ENCODE data around the gene NOTCH3.

Gene NOTCH3

GRCh38 chr19:15177269-15178116 lies 23.3 kb downstream of the NOTCH3 start:
- H3K4me1 ChIP-seq (ENCODE audit: control insufficient read depth, insufficient read depth, low read length) = peaks cover 9% of the 10 kb centered on the region
- H3K27ac ChIP-seq (ENCODE audit: low read depth, low read length) = no peak overlapping the region
- H3K36me3 ChIP-seq (ENCODE audit: control insufficient read depth, insufficient read depth, low read length) = peaks cover 56% of the 10 kb centered on the region
- no peaks in the 10 kb centered on the region for H3K27me3 ChIP-seq (ENCODE audit: control insufficient read depth, insufficient read depth, low read length)
- H3K4me3 ChIP-seq (ENCODE audit: low read depth, low read length) = peak overlapping the region; percentile 45
- H3K9ac ChIP-seq (ENCODE audit: low read length) = no peak overlapping the region
- H3K9me3 ChIP-seq (ENCODE audit: control insufficient read depth, insufficient read depth, low read depth, low read length) = no peaks in the 10 kb centered on the region

- H3K36me3 ChIP-seq (ENCODE audit: control insufficient read depth, insufficient read depth, low read length) = peaks cover 65% of the 10 kb centered on the region
- H3K27ac ChIP-seq (ENCODE audit: low read depth, low read length) = no peak overlapping the region
- H3K9me3 ChIP-seq (ENCODE audit: control insufficient read depth, insufficient read depth, low read depth, low read length) = no peaks in the 10 kb centered on the region
- no peak overlapping the region for H3K4me3 ChIP-seq (ENCODE audit: low read depth, low read length)
- H3K27me3 ChIP-seq (ENCODE audit: control insufficient read depth, insufficient read depth, low read length) = no peaks in the 10 kb centered on the region
- no peak overlapping the region for H3K9ac ChIP-seq (ENCODE audit: low read length)
- peaks cover 3% of the 10 kb centered on the region for H3K4me1 ChIP-seq (ENCODE audit: control insufficient read depth, insufficient read depth, low read length)
Measured at GRCh38 chr19:15175609-15176008, 25.2 kb downstream of the NOTCH3 start.

DNA sequence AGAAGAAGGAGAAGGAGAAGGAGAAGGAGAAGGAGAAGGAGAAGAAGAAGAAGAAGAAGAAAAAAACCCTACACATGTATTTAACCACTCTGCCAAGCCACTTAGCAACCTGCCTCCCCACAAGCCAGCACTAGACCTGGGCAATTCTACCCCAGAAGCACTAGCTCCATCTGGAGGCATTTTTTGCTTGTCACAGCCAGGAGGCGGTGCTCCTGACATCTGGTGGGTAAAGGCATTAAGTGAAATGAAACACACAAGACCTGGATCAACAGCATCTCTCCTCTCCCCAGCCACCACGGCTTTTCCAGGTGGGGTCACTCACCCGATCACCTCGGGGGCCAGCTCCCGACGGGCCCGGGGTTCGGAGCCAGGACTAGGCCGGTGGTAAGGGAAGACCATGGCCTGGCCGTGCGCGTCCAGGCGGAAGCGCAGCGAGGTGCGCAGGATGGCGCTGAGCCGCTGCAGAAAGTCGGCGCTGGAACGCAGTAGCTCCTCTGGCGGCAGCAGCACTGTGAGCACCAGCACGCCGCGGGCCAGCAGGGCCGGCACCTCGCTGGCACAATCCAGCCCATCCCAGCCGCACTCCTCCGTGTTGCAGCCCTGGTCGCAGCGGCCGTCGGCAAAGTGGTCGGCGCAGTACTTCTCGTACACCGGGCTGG lies 26.9 kb downstream of the NOTCH3 start:
- H3K4me3 ChIP-seq (ENCODE audit: low read depth, low read length) = no peak overlapping the region
- peaks cover 62% of the 10 kb centered on the region for H3K36me3 ChIP-seq (ENCODE audit: control insufficient read depth, insufficient read depth, low read length)
- H3K27me3 ChIP-seq (ENCODE audit: control insufficient read depth, insufficient read depth, low read length) = no peaks in the 10 kb centered on the region

DNA sequence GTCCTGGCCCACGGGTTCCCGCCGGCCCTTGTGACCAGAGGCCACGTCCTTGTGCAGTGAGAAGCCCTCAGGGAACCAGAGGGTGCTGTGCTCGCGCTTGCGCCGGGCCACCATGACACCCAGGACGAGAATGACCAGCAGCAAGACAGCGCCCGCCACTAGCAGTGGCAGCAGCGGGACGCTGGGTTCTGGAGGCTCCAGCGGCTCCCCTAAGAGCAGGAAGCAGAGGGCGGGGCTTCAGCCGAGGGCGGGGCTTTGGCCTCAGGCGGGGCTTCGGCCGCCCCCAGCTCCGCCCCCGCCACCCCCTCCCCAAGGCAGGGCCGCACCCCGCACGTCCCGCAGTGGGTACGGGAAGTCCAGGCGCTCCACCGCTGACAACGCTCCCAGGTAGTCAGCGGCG lies 30.4 kb downstream of the NOTCH3 start:
- H3K9ac ChIP-seq (ENCODE audit: low read length) = no peak overlapping the region
- H3K36me3 ChIP-seq (ENCODE audit: control insufficient read depth, insufficient read depth, low read length) = peaks cover 78% of the 10 kb centered on the region
- no peak overlapping the region for H3K4me3 ChIP-seq (ENCODE audit: low read depth, low read length)
- no peaks in the 10 kb centered on the region for H3K27me3 ChIP-seq (ENCODE audit: control insufficient read depth, insufficient read depth, low read length)
- peaks cover 16% of the 10 kb centered on the region for H3K9me3 ChIP-seq (ENCODE audit: control insufficient read depth, insufficient read depth, low read depth, low read length)
- no peaks in the 10 kb centered on the region; the same call in 1 of the 2 replicates for H3K4me1 ChIP-seq (ENCODE audit: control insufficient read depth, insufficient read depth, low read length)
- H3K27ac ChIP-seq (ENCODE audit: low read depth, low read length) = no peak overlapping the region

More for the DNA sequence above, 26.9 kb downstream of the NOTCH3 start:
- no peak overlapping the region for H3K9ac ChIP-seq (ENCODE audit: low read length)
- H3K9me3 ChIP-seq (ENCODE audit: control insufficient read depth, insufficient read depth, low read depth, low read length) = no peaks in the 10 kb centered on the region
- H3K27ac ChIP-seq (ENCODE audit: low read depth, low read length) = no peak overlapping the region
- peaks cover 3% of the 10 kb centered on the region for H3K4me1 ChIP-seq (ENCODE audit: control insufficient read depth, insufficient read depth, low read length)

DNA sequence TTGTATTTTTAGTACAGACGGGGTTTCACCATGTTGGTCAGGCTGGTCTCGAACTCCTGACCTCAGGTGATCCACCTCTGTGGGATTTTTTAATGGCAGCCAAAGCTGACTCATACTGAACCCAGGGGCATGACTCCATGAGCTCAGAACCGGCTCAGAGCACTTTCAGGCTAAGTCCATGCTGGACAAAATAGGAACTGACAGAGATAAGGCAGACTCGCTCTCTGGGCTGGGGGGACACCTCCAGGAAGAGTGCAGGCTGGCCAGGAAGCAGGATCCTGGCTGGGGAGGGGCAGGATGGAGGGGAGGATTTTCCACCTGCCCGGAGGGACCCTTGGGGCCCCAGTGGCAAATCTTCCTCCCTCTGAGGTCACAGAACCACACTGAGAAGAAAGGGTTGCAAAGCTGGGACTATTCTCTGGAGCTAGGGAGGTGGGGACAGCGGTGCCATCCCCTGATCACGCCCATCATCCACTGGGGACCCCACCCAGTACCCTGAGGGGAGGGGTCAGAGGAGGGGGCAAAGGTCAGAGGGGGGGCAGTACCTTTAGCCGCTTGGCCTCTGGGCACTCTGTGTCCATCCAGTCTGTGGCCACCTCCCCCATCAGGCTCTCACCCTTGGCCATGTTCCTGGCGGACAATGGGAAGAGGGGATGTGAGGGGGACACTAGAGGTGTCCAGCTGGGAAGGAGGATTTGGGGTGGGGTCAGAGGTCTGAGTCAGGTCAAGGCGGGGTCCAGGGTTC lies 31.1 kb downstream of the NOTCH3 start:
- no peak overlapping the region for H3K4me3 ChIP-seq (ENCODE audit: low read depth, low read length)
- H3K36me3 ChIP-seq (ENCODE audit: control insufficient read depth, insufficient read depth, low read length) = peaks cover 80% of the 10 kb centered on the region

GRCh38 chr19:15166700-15167099 lies 34.1 kb downstream of the NOTCH3 start:
- Histone ChIP-seq H3K4me1 (ENCODE audit: control insufficient read depth, insufficient read depth, low read length) (no peaks in the 10 kb centered on the region; the same call in 1 of the 2 replicates), H3K9me3 (ENCODE audit: control insufficient read depth, insufficient read depth, low read depth, low read length) (peaks cover 20% of the 10 kb centered on the region), H3K27ac (ENCODE audit: low read depth, low read length) (no peak overlapping the region), H3K9ac (ENCODE audit: low read length) (no peak overlapping the region), H3K36me3 (ENCODE audit: control insufficient read depth, insufficient read depth, low read length) (peaks cover 87% of the 10 kb centered on the region), H3K27me3 (ENCODE audit: control insufficient read depth, insufficient read depth, low read length) (no peaks in the 10 kb centered on the region), H3K4me3 (ENCODE audit: low read depth, low read length) (no peak overlapping the region)

More for the DNA sequence above, 31.1 kb downstream of the NOTCH3 start:
- Histone ChIP-seq H3K4me1 (ENCODE audit: control insufficient read depth, insufficient read depth, low read length) (no peaks in the 10 kb centered on the region; the same call in 1 of the 2 replicates), H3K27ac (ENCODE audit: low read depth, low read length) (no peak overlapping the region), H3K9ac (ENCODE audit: low read length) (no peak overlapping the region), H3K27me3 (ENCODE audit: control insufficient read depth, insufficient read depth, low read length) (no peaks in the 10 kb centered on the region), H3K9me3 (ENCODE audit: control insufficient read depth, insufficient read depth, low read depth, low read length) (peaks cover 20% of the 10 kb centered on the region)

DNA sequence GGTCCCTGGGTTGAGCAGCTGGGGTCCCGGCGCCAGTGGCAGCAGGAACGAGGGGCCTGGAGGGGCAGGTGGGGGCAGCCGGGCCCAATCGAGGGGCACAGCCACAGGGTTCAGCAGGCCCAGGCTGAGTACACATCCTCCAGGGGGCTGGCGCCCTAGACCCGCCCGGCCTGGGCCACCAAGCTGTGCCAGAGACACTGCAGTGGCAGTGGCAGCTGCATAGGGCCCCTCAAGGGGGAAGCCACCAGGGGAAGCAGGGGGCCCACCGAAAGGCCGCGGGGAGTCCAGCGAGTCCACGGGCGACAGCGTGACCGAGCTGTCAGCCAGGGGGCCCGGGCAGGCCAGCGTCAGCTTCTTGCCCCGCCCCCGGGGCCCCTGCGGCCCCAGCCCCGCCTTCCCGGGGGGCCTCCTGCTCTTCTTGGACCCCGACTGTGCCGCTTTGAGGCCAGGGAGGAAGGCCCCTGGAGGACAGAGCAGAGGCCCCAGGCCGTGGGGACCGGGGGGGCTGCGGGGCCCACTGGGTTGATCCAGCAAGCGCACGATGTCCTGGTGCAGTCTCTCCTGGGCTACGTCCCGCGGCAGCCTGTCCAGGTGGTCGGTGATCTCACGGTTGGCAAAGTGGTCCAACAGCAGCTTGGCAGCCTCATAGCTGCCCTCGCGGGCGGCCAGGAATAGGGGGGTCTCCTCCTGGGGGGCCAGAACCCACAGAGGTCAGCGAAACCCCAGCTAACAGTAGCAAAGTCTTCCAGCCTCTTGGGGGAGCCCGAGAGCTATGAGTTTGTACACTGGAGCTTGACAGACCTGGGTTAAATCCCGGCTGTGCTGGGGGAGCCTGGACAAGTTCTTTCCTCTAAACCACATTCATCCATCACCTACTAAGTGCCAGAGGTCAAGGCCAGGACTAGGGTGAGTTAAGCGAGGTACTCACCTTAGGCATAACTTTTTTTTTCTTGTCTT lies 39.5 kb downstream of the NOTCH3 start:
- Histone ChIP-seq H3K4me3 (ENCODE audit: low read depth, low read length) (no peak overlapping the region), H3K27ac (ENCODE audit: low read depth, low read length) (no peak overlapping the region), H3K36me3 (ENCODE audit: control insufficient read depth, insufficient read depth, low read length) (peaks cover 65% of the 10 kb centered on the region), H3K9ac (ENCODE audit: low read length) (no peak overlapping the region), H3K9me3 (ENCODE audit: control insufficient read depth, insufficient read depth, low read depth, low read length) (peaks cover 24% of the 10 kb centered on the region), H3K27me3 (ENCODE audit: control insufficient read depth, insufficient read depth, low read length) (no peaks in the 10 kb centered on the region), H3K4me1 (ENCODE audit: control insufficient read depth, insufficient read depth, low read length) (no peaks in the 10 kb centered on the region)

DNA sequence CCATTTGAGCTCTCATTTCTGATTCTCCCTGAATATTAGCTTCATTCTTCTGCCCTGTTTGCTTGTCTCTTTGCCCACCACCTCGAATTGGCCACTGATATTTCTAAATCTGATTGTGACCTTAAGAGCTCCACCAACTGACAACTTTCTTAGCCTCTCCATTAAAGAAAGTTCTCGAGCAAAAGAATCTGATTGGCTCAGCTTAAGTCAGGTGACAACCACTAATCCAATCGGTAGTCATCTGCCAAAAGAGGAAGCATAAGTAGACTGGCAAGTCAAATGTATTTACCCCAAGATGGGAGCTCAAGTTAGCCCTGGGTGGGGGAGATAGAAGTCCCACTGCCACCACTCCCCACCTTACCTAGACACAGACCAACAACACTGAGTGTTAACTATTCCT lies 41.5 kb downstream of the NOTCH3 start:
- H3K36me3 ChIP-seq (ENCODE audit: control insufficient read depth, insufficient read depth, low read length) = peaks cover 44% of the 10 kb centered on the region
- H3K9me3 ChIP-seq (ENCODE audit: control insufficient read depth, insufficient read depth, low read depth, low read length) = peaks cover 11% of the 10 kb centered on the region; the same call in 1 of the 2 replicates
- no peak overlapping the region for H3K27ac ChIP-seq (ENCODE audit: low read depth, low read length)
- H3K27me3 ChIP-seq (ENCODE audit: control insufficient read depth, insufficient read depth, low read length) = no peaks in the 10 kb centered on the region
- H3K4me1 ChIP-seq (ENCODE audit: control insufficient read depth, insufficient read depth, low read length) = no peaks in the 10 kb centered on the region
- H3K4me3 ChIP-seq (ENCODE audit: low read depth, low read length) = no peak overlapping the region
- H3K9ac ChIP-seq (ENCODE audit: low read length) = no peak overlapping the region

DNA sequence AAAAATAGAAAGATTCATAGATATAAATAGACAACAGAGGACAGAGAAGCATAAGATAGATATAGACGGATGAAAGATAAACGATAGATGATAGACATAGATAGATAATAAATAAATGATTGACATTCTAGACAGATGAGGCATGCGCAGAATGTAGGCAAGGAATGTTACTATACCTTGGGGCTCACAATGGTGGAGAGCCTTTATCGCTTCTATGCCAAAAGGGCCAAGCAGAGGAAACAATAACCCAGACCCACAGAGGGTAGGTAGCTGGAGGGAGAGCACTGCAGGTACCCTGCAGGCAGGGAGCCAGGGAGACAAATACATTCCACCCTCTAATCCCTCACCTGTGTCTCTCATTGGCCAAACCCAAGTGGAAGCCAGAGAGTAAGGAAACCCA lies 44.4 kb downstream of the NOTCH3 start:
- peaks cover 18% of the 10 kb centered on the region for H3K36me3 ChIP-seq (ENCODE audit: control insufficient read depth, insufficient read depth, low read length)
- no peak overlapping the region for H3K27ac ChIP-seq (ENCODE audit: low read depth, low read length)
- H3K9me3 ChIP-seq (ENCODE audit: control insufficient read depth, insufficient read depth, low read depth, low read length) = peaks cover 11% of the 10 kb centered on the region; the same call in 1 of the 2 replicates
- no peaks in the 10 kb centered on the region for H3K4me1 ChIP-seq (ENCODE audit: control insufficient read depth, insufficient read depth, low read length)
- H3K27me3 ChIP-seq (ENCODE audit: control insufficient read depth, insufficient read depth, low read length) = no peaks in the 10 kb centered on the region
- H3K9ac ChIP-seq (ENCODE audit: low read length) = no peak overlapping the region
- no peak overlapping the region for H3K4me3 ChIP-seq (ENCODE audit: low read depth, low read length)

DNA sequence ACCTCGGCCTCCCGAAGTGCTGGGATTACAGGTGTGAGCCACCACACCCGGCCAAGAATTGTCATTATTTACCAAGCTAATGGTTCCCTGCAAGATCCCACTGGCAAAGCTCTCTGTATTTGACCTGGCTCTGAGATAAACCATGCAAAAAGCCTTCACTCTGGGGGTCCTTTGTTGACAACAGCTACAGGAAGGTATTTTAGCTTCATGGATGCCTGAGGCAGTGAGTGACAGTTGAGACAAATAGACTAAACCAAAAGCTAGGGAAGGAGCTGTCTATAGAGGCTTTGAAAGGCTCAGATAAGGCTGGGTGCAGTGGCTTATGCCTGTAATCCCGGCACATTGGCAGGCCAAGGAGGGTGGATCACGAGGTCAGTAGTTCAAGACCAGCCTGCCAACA lies 45.5 kb downstream of the NOTCH3 start:
- Histone ChIP-seq H3K36me3 (ENCODE audit: control insufficient read depth, insufficient read depth, low read length) (peaks cover 9% of the 10 kb centered on the region), H3K27me3 (ENCODE audit: control insufficient read depth, insufficient read depth, low read length) (no peaks in the 10 kb centered on the region), H3K4me1 (ENCODE audit: control insufficient read depth, insufficient read depth, low read length) (no peaks in the 10 kb centered on the region)

More for the DNA sequence above, 45.5 kb downstream of the NOTCH3 start:
- Histone ChIP-seq H3K27ac (ENCODE audit: low read depth, low read length) (no peak overlapping the region), H3K9ac (ENCODE audit: low read length) (no peak overlapping the region), H3K4me3 (ENCODE audit: low read depth, low read length) (no peak overlapping the region), H3K9me3 (ENCODE audit: control insufficient read depth, insufficient read depth, low read depth, low read length) (peaks cover 11% of the 10 kb centered on the region; the same call in 1 of the 2 replicates)
